ENCODE results near the gene RAD51AP2.

RAD51AP2 gene

DNA sequence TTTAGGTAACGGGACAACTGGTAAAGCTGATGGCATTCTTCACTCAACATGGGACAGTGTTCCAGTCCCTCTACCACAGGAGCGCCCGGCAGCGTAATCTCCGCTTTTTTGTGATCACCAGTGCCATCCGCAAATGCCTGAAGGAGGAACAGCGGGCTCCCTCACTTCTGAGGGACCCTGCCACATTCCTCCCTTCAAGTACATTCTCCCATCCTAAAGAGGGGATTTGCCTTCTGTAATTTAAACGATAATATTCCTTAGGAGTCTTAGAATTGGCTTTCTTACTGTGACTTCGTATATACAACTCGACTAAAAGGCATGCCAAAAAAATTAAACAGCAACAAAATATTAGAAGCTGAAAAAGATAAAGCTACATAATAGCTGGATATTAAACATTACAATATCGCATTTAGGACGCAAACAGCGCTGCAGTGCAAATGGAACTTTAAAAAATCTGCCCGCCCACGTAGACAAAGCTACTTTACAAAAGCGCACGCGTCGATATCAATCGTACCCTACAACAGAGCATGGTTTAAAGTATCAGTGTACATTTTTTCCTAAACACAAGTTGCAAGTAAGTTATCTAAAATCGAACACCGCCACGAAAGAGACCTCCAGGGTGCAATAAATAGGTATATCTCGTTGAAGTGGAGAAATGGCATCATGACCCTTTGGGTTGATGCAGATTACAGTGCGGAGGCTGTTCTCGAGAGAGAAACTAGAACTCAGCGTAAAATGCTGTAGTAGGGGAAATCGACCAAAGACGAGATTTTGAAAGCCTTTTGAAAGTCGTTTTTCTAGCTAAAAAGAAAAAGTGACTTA lies 20.0 kb upstream of the RAD51AP2 start:
- peak; percentile 41 for ATAC-seq
- no peak for TF ChIP-seq PPARA (CRISPR knock-in tag; IDR thresholded peaks at IDR 0.05; ENCODE audit: borderline replicate concordance)
- TF ChIP-seq GLIS3 (CRISPR knock-in tag; IDR thresholded peaks at IDR 0.05) = 0 out of 2 replicates have a peak, but pooled peaks have one; percentile 56
- TF ChIP-seq, protein P1, sequence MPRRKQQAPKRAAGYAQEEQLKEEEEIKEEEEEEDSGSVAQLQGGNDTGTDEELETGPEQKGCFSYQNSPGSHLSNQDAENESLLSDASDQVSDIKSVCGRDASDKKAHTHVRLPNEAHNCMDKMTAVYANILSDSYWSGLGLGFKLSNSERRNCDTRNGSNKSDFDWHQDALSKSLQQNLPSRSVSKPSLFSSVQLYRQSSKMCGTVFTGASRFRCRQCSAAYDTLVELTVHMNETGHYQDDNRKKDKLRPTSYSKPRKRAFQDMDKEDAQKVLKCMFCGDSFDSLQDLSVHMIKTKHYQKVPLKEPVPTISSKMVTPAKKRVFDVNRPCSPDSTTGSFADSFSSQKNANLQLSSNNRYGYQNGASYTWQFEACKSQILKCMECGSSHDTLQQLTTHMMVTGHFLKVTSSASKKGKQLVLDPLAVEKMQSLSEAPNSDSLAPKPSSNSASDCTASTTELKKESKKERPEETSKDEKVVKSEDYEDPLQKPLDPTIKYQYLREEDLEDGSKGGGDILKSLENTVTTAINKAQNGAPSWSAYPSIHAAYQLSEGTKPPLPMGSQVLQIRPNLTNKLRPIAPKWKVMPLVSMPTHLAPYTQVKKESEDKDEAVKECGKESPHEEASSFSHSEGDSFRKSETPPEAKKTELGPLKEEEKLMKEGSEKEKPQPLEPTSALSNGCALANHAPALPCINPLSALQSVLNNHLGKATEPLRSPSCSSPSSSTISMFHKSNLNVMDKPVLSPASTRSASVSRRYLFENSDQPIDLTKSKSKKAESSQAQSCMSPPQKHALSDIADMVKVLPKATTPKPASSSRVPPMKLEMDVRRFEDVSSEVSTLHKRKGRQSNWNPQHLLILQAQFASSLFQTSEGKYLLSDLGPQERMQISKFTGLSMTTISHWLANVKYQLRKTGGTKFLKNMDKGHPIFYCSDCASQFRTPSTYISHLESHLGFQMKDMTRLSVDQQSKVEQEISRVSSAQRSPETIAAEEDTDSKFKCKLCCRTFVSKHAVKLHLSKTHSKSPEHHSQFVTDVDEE (CRISPR knock-in tag; IDR thresholded peaks at IDR 0.05) = no peak
- TF ChIP-seq CSDC2 (CRISPR knock-in tag; IDR thresholded peaks at IDR 0.05) = no peak
- no peak for TF ChIP-seq TCF4 (CRISPR knock-in tag; IDR thresholded peaks at IDR 0.05; ENCODE audit: borderline replicate concordance)
- TF ChIP-seq ESRRG (CRISPR knock-in tag; IDR thresholded peaks at IDR 0.05) = no peak
- TF ChIP-seq ZNF70 (CRISPR knock-in tag; IDR thresholded peaks at IDR 0.05) = no peak
- no peak for TF ChIP-seq ZNF565 (CRISPR knock-in tag; conservative IDR thresholded peaks at IDR 0.05; ENCODE audit: low read depth)
- no peak for TF ChIP-seq ISL1 (CRISPR knock-in tag; IDR thresholded peaks at IDR 0.05)

DNA sequence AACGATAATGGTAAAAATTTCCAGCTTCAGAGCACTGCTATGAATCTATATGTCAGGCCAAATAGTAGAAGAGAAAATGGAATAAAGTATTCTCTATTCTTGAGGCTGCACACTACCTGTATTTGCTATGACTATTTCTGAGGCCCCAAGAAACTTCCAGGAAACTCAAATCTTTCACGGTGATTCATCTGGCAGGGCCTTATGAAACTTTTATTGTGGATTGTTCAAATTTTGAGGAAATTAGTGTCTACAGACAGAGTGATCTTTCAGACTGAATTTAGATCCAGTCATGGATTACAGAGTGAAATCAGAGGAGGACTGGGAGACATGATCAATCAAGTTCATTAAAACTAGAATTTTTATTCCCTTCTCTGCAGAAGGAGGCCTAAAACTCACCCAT lies 18.2 kb upstream of the RAD51AP2 start:
- TF ChIP-seq, protein P2, sequence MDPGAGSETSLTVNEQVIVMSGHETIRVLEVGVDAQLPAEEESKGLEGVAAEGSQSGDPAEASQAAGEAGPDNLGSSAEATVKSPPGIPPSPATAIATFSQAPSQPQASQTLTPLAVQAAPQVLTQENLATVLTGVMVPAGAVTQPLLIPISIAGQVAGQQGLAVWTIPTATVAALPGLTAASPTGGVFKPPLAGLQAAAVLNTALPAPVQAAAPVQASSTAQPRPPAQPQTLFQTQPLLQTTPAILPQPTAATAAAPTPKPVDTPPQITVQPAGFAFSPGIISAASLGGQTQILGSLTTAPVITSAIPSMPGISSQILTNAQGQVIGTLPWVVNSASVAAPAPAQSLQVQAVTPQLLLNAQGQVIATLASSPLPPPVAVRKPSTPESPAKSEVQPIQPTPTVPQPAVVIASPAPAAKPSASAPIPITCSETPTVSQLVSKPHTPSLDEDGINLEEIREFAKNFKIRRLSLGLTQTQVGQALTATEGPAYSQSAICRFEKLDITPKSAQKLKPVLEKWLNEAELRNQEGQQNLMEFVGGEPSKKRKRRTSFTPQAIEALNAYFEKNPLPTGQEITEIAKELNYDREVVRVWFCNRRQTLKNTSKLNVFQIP (CRISPR knock-in tag; IDR thresholded peaks at IDR 0.05; ENCODE audit: borderline replicate concordance, low read depth) = no peak
- no peak for TF ChIP-seq ESRRG (CRISPR knock-in tag; IDR thresholded peaks at IDR 0.05)
- no peak for TF ChIP-seq CSDC2 (CRISPR knock-in tag; IDR thresholded peaks at IDR 0.05)
- no peak for TF ChIP-seq RARB (CRISPR knock-in tag; IDR thresholded peaks at IDR 0.05)
- TF ChIP-seq SNAI2 (CRISPR knock-in tag; IDR thresholded peaks at IDR 0.05) = no peak
- TF ChIP-seq TOX (CRISPR knock-in tag; IDR thresholded peaks at IDR 0.05; ENCODE audit: borderline replicate concordance) = no peak
- no peak for TF ChIP-seq OSR1 (CRISPR knock-in tag; IDR thresholded peaks at IDR 0.05)
- no peak for TF ChIP-seq ZC3H10 (CRISPR knock-in tag; IDR thresholded peaks at IDR 0.05)
- TF ChIP-seq BACH2 (CRISPR knock-in tag; IDR thresholded peaks at IDR 0.05; ENCODE audit: borderline replicate concordance) = no peak
- no peak for TF ChIP-seq TCF4 (CRISPR knock-in tag; IDR thresholded peaks at IDR 0.05; ENCODE audit: borderline replicate concordance)
- TF ChIP-seq ZNF565 (CRISPR knock-in tag; conservative IDR thresholded peaks at IDR 0.05; ENCODE audit: low read depth) = no peak
- no peak for TF ChIP-seq ZNF8 (CRISPR knock-in tag; IDR thresholded peaks at IDR 0.05)
- TF ChIP-seq PPARA (CRISPR knock-in tag; IDR thresholded peaks at IDR 0.05; ENCODE audit: borderline replicate concordance) = no peak
- TF ChIP-seq, protein P3, sequence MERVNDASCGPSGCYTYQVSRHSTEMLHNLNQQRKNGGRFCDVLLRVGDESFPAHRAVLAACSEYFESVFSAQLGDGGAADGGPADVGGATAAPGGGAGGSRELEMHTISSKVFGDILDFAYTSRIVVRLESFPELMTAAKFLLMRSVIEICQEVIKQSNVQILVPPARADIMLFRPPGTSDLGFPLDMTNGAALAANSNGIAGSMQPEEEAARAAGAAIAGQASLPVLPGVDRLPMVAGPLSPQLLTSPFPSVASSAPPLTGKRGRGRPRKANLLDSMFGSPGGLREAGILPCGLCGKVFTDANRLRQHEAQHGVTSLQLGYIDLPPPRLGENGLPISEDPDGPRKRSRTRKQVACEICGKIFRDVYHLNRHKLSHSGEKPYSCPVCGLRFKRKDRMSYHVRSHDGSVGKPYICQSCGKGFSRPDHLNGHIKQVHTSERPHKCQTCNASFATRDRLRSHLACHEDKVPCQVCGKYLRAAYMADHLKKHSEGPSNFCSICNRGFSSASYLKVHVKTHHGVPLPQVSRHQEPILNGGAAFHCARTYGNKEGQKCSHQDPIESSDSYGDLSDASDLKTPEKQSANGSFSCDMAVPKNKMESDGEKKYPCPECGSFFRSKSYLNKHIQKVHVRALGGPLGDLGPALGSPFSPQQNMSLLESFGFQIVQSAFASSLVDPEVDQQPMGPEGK (CRISPR knock-in tag; IDR thresholded peaks at IDR 0.05; ENCODE audit: borderline replicate concordance) = no peak
- TF ChIP-seq ISL1 (CRISPR knock-in tag; IDR thresholded peaks at IDR 0.05) = no peak
- TF ChIP-seq, protein P4, sequence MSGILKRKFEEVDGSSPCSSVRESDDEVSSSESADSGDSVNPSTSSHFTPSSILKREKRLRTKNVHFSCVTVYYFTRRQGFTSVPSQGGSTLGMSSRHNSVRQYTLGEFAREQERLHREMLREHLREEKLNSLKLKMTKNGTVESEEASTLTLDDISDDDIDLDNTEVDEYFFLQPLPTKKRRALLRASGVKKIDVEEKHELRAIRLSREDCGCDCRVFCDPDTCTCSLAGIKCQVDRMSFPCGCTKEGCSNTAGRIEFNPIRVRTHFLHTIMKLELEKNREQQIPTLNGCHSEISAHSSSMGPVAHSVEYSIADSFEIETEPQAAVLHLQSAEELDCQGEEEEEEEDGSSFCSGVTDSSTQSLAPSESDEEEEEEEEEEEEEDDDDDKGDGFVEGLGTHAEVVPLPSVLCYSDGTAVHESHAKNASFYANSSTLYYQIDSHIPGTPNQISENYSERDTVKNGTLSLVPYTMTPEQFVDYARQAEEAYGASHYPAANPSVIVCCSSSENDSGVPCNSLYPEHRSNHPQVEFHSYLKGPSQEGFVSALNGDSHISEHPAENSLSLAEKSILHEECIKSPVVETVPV (CRISPR knock-in tag; IDR thresholded peaks at IDR 0.05) = no peak
- TF ChIP-seq ZFP30 (CRISPR knock-in tag; IDR thresholded peaks at IDR 0.05) = no peak
- ATAC-seq = no peak

DNA sequence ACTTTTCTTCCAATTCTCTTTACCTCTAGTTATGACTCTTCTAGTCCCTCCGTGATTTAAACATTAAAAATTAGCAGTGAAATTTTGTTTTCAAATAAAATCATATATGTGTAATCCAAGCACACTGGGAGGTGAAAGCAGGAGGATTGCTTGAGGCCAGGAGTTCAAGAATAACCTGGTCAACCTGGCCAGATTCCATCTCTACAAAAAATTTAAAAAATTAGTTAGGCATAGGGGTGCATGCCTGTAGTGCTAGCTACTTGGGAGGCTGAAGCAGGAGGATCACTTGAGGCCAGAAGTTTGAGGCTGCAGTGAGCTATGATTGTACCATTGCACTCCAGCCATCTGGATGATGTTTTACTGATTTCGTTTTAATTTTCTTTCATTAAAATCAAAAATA lies 15.3 kb upstream of the RAD51AP2 start:
- no peak for ATAC-seq
- TF ChIP-seq CSDC2 (CRISPR knock-in tag; IDR thresholded peaks at IDR 0.05) (no peak), ZNF8 (CRISPR knock-in tag; IDR thresholded peaks at IDR 0.05) (no peak), TOX (CRISPR knock-in tag; IDR thresholded peaks at IDR 0.05; ENCODE audit: borderline replicate concordance) (no peak), OSR1 (CRISPR knock-in tag; IDR thresholded peaks at IDR 0.05) (no peak), BACH2 (CRISPR knock-in tag; IDR thresholded peaks at IDR 0.05; ENCODE audit: borderline replicate concordance) (no peak), ZC3H10 (CRISPR knock-in tag; IDR thresholded peaks at IDR 0.05) (no peak), PPARA (CRISPR knock-in tag; IDR thresholded peaks at IDR 0.05; ENCODE audit: borderline replicate concordance) (no peak), ZFP3 (CRISPR knock-in tag; IDR thresholded peaks at IDR 0.05) (no peak), ZNF565 (CRISPR knock-in tag; conservative IDR thresholded peaks at IDR 0.05; ENCODE audit: low read depth) (no peak), GLIS3 (CRISPR knock-in tag; IDR thresholded peaks at IDR 0.05) (no peak), ZNF70 (CRISPR knock-in tag; IDR thresholded peaks at IDR 0.05) (no peak), RARB (CRISPR knock-in tag; IDR thresholded peaks at IDR 0.05) (no peak), ARNTL (CRISPR knock-in tag; IDR thresholded peaks at IDR 0.05; ENCODE audit: borderline replicate concordance, low read depth) (no peak)
- TF ChIP-seq, protein P1 (CRISPR knock-in tag; IDR thresholded peaks at IDR 0.05) = no peak
- TF ChIP-seq, protein P2 (CRISPR knock-in tag; IDR thresholded peaks at IDR 0.05; ENCODE audit: borderline replicate concordance, low read depth) = no peak
